GM18520 (cell line): ENCODE data around the gene AOPEP.
"Not testable (repeated sequence)": the region's sequence is repeated elsewhere in the genome, so short reads cannot be mapped to it uniquely, and the experiment has no call there.

Experiments used
- ATAC-seq: cut with Tn5 transposase; IDR thresholded peaks from one replicate; pipeline ENCODE4 v1.9.1; 2021; ENCODE audit not compliant: unreplicated experiment

Gene AOPEP

GRCh38 chr9:94867842-94868312, 141.4 kb downstream of the AOPEP start:
- ATAC-seq: no peak

GRCh38 chr9:94868464-94868863, 142.0 kb downstream of the AOPEP start:
- no peak for ATAC-seq

GRCh38 chr9:94869415-94869843, 142.9 kb downstream of the AOPEP start:
- no peak for ATAC-seq

DNA sequence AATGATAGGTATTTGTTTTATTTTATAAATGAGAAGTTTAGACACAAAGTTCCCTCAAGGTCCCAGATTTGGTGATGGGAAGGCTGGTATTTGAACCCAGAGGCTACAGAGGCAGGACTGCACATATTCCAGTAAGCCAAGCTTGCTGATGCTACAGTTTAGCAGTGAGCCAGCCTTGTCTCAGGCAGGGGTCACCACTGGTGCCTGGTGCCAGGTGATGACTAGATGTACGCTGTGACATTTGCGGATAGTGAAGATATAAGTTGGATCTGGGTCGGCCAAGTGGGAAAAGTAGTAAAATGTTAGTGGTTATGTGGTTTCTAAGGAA, 143.9 kb downstream of the AOPEP start:
- no peak for ATAC-seq

DNA sequence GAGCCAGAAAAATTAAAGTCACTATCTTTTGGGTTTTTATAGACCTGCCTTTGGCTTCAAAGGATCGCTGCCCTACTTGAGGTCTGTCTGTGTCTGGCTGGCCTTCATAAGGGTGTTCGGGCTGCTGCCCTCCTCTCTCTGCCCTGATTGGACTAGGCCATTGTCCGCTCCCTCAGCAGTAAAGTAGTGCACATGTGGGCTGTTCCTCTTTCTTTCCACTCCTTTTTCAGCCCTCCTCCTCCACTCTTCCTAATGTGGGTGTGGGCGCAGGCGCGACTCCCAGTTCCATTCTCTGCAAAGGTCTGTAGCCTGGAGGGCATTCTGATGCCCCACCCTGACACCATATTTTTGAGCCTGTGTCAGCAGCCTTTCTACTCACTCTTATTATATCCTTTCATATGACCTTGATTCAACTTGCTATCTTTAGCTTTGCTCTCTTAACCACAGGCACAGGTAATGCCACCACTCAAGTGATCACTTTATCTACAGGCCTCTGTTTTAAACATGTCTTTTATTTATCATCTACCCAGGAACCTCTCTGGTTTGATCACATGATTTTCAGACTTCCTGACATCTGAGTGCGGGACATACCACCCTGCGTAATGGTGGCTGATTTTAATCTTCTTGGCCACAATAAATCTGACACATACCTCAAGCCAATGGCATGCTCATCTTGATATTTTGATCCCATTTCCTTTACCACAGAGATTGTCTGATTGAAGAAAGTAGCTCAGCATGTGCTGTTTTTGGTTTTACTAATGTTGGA, 144.5 kb downstream of the AOPEP start:
- ATAC-seq: no peak

DNA sequence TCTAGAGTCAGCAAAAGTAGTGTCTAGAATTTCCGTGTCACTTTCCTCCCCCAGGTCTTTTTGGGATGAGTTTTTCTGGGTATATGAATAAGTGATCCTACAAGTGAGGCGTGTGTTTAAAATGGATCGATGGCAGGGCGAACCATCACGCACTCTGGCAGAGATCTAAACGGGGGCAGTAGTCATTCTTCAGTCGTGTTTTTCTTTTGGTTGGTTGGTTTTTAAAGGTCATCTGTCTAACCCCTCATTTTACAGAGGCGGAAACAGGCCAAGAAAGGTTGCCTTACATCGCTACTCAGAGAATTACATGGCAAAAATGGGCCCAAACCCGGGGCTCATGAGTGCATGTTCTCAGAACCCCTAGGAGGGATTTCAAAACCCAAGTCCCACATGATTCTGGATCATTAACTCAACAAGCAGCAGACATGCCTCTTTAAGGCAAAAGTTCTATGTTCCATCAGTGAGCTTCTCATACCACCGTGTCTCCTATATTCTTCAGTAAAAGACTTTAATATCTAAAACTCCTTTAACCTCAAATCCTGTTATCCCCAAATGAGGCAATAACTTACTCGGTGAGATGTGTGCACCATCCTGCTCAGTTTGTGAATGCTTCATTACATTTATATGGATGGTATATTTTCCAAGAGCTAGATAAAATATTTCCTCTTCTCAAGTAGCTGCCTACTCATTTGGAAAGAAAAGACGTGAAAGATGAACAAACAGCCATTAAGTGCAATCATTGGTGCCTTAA, 145.8 kb downstream of the AOPEP start:
- ATAC-seq: no peak

DNA sequence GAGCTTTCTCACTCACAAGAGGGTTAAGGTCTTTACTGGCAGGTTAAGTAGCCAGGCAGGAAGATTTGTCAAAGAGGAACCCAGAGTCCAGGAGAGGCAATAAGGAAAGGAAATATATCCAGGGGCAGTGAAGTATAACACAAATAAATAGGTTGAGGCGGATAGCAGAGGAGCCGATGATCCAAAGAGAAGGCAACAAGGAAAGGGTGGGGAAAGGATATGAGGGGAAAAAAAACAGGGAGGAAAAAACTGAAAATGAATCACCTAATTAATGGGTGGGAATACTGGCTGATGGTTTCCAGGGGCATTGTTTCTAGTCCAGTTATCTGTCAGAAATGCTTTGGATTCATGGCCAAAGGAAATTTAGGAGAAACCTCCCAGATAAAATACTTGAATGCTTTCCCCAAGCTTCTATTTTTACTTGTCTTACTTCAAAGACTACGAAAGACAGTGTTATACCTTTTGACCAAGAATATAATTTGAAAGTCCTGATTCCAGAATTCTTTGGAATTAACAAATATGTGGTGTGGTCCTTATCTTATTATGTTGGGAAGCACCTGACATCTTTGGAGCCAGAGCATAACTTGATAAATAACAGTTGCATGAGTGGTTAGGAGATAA, 146.5 kb downstream of the AOPEP start:
- no peak for ATAC-seq

- no peak for ATAC-seq
These were observed 147.8 kb downstream of the AOPEP start for GRCh38 chr9:94874316-94874715.

DNA sequence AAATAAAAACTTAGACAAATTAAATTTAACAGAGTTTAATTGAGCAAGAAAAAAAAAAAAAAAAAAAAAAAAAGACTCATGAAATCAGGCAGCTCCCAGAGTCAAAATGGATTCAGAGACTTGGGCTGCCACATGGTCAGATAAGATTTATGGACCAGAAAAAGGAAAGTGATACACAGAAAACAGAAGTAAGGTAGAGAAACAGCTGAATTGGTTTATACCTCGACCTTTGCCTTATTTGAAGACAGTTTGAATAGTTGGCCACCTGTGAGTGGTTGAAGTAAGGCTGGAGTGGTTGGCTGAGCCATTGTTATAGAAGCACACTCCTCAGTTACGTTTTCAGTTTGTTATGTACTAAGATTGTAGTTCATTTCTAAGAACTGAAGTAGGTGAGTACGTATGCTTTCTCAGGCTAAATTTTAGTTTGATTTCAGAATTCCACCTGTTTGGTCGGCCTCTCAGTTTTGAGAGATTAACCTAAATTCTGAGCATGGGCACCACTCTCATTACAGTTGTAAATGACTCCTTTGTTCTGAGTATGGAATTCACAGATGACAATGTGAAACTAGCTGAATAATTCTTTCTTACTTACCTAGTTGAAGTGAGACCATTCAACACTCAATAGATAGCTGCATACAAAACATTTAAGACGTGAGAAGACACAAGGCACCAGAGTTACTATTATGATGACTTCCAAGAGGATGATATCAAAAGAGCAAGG, 149.0 kb downstream of the AOPEP start:
- ATAC-seq: no peak

DNA sequence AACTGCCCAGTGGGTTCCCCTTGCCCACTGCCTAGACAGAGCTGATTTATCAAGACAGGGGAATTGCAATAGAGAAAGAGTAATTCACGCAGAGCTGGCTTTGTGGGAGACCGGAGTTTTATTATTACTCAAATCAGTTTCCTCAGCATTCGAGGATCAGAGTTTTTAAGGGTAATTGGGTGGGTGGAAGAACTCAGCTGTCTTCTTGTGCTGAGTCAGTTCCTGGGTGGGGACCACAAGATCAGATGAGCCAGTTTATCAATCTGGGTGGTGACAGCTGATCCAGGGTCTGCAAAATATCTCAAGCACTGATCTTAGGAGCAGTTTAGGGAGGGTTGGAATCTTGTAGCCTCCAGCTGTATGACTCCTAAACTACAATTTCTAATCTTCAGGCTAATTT, 152.3 kb downstream of the AOPEP start:
- ATAC-seq: not testable (repeated sequence)

- ATAC-seq: no peak
These were observed 152.7 kb downstream of the AOPEP start for GRCh38 chr9:94879230-94879629.

DNA sequence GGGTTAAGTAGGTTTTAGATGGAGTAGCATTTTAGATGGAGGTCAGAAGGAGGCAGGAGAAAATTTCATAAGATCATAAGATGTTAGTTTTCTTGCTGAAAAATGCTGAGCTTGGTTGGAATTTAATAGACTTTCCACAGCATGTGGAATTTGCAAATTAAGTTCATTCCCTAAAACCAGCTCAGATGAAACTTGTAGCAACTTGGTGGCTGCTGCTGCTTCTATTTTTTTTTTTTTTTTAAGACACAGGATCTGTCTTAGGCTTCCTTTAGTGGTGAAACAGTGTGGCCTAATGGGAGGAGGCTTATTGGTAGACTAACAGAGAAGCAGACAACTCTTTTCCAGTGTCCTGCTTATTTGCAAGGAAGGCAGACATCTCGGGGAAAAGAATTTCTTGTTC, 154.5 kb downstream of the AOPEP start:
- ATAC-seq: no peak

DNA sequence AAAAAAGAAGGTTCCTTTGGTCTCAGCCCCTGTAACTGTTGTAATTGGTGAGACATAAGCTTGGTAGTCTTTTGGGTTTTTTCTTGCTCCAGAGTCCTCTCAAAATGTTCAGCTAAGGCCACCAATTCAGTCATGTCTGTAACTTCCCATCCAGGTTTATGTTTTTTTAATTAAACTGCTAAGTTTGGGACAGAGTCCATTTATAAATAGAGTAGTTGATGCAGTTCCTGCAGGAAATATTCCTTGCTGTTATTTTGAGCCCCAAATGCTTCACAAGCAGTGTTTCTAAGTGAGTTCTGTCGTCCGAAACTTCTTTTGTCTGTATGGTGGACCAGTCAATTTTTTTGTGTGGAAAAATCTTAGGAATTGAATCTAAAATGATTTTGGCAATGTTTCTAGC, 155.0 kb downstream of the AOPEP start:
- no peak for ATAC-seq

- ATAC-seq: no peak
These were observed 155.4 kb downstream of the AOPEP start for GRCh38 chr9:94881940-94882339.

DNA sequence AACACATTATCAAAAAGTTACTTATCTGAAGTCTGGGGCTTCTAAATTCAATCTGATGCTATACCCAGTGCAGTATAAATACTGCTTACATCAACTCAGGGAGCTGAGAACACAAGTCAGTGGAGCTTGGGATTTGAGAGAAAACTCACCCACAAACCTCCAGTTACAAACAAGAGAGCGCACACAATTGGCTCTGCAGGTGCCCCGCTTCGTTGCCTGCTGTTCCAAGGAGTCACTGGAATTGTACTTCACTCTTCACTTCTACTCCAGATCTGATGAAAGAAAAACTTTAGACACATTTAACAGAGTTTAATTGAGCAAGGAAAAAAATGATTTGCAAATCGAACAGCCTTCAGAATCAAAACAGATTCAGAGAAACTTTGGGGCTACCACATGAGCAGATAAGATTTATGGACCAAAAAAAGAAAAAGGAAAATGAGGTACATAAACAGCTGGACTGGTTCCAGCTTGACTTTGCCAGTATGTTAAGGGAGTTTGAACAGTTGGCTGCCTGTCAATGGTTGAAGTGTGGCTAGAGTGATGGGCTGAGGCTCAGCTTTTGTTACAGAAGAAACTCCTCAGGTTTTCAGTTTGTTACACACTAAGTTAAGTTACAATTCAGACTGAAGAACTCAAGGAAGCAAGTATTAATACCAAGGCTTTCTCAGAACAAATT, 156.6 kb downstream of the AOPEP start:
- ATAC-seq: no peak

DNA sequence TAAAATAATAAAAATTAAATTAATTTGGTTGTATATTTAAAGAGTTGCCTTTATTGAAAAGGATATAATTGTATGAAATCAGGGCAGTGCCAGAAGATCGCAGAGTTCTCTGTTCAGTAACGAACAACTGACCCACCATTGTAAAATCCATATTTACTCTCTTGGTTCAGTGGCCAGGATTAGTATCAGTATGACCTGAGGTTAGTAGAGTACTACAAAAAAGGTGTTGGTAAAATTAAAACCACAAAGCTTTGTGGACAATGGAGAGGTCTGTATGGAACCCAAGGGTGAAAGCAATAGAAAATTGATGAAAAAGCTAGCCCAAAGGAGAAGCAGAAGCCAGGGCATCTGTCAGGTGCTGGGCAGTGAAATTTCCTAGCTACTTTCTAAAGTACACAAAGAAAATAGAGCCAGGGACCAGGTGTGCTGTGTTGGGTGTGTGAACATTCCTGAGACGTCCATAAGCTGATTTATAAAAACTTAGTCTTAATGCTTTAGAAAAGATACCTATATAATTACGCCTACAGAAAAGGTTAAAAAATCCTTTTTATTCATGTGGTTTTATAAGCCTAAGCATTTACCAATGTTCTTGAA, 159.5 kb downstream of the AOPEP start:
- no peak for ATAC-seq

- no peak for ATAC-seq
These were observed 161.2 kb downstream of the AOPEP start for GRCh38 chr9:94887721-94888120.

DNA sequence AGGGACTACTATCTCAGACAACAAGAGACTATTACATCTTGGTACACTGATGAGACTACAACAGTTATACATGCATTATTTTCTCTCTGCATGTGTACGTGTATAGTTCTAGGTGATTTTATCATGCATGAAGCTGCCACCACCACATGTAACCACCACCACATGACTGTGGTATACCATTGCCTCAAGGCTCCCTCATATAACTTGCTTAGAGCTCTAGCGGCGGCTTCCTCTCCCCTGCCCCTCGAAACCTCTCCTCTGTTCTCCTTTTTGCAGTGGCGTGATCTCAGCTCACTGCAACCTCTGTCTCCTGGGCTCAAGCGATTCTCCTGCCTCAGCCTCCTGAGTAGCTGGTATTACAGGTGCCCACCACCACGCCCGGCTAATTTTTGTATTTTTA, 162.3 kb downstream of the AOPEP start:
- no peak for ATAC-seq

DNA sequence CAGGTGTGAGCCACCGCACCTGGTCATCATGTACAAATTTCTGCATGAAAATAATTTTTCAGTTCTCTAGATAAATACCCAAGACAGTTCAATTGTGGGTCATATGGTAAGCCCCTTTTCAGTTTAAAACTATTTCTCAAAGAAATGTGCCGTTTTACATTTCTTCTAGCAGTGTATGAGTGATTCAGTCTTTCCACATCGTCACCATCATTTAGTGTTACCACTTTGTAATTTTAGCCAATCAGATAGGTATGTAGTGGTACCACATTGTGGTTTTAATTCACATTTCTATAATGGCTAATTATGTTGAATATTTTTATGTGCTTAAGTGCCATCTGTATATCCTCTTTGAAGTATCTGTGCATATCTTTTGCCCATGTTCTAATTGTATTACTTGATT, 163.1 kb downstream of the AOPEP start:
- no peak for ATAC-seq

DNA sequence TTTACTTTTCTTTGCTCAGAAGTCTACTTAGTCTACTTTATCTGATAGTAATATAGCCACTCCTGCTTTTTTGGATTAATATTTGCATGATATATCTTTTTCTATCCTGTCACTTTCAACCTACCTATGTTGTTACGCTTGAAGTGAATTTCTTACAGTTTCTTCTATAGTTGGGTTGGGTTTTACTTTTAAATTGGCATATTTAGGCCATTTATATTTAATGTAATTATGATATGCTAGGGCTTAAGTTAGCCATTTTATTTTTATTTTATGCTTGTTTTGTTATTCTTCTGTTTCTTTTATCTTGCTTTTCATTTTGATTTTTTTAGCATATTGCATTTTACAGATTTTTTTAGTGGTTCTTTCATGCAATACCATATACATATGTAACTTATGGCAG, 164.7 kb downstream of the AOPEP start:
- ATAC-seq: no peak
